H9 (cell line): ENCODE results near the gene RPL12. TPM values are rescaled to one million over a fixed set of nuclear protein-coding genes. Genes with fewer than 3 reads are reported as not detected.

ENCODE experiments used
- DNase-seq: peaks from one replicate; pipeline ENCODE4 v3.0.0-alpha.2; 2017
- H2AFZ ChIP-seq: one replicate; pipeline ENCODE4 v1.6.1; 2013; ENCODE audit warnings: mild to moderate bottlenecking, low read length, control low read depth, moderate library complexity
- H2AK5ac ChIP-seq: 2 replicates; pipeline ENCODE4 v1.6.1; 2013; ENCODE audit warnings: low read length, control low read depth, mixed read lengths; ENCODE audit not compliant: insufficient read length
- H2BK120ac ChIP-seq: one replicate; pipeline ENCODE4 v1.6.1; 2013; ENCODE audit warnings: low read depth, mild to moderate bottlenecking, low read length, control low read depth, inconsistent platforms; ENCODE audit not compliant: poor library complexity, severe bottlenecking
- H2BK12ac ChIP-seq: 2 replicates; pipeline ENCODE4 v1.6.1; 2013; ENCODE audit warnings: low read length, control low read depth, mixed read lengths, low read depth; ENCODE audit not compliant: insufficient read length
- H2BK15ac ChIP-seq: 2 replicates; pipeline ENCODE4 v1.6.1; 2013; ENCODE audit warnings: low read depth, low read length, control low read depth
- H2BK20ac ChIP-seq: one replicate; pipeline ENCODE4 v1.6.1; 2013; ENCODE audit warnings: low read depth, mild to moderate bottlenecking, low read length, control low read depth, inconsistent platforms; ENCODE audit not compliant: poor library complexity, severe bottlenecking
- H2BK5ac ChIP-seq: 2 replicates; pipeline ENCODE4 v1.6.1; 2013; ENCODE audit warnings: low read length, control low read depth, mixed read lengths; ENCODE audit not compliant: insufficient read length
- H3K14ac ChIP-seq: 2 replicates; pipeline ENCODE4 v1.6.1; 2013; ENCODE audit warnings: low read length, control low read depth; ENCODE audit not compliant: insufficient read depth
- H3K18ac ChIP-seq: 2 replicates; pipeline ENCODE4 v1.6.1; 2013; ENCODE audit warnings: low read depth, mild to moderate bottlenecking, mixed read lengths, low read length, control low read depth; ENCODE audit not compliant: insufficient read length
- H3K23ac ChIP-seq: 2 replicates; pipeline ENCODE4 v1.6.1; 2013; ENCODE audit warnings: low read length, control low read depth, mixed read lengths, low read depth; ENCODE audit not compliant: insufficient read length
- H3K23me2 ChIP-seq: 2 replicates; pipeline ENCODE4 v1.6.1; 2013; ENCODE audit warnings: low read depth, mild to moderate bottlenecking, mixed read lengths, low read length, control low read depth; ENCODE audit not compliant: insufficient read length, poor library complexity, severe bottlenecking
- H3K27ac ChIP-seq: 2 replicates; pipeline ENCODE4 v1.5.1; 2013; ENCODE audit warnings: low read length, control low read depth, mixed read lengths, low read depth; ENCODE audit not compliant: insufficient read length
- H3K27me3 ChIP-seq: 2 replicates; pipeline ENCODE4 v1.6.1; 2013; ENCODE audit warnings: low read length, control low read depth, inconsistent platforms; ENCODE audit not compliant: insufficient read depth
- H3K4ac ChIP-seq: 2 replicates; pipeline ENCODE4 v1.6.1; 2013; ENCODE audit warnings: low read depth, mild to moderate bottlenecking, control low read depth, inconsistent platforms, low read length, moderate library complexity
- H3K4me1 ChIP-seq: 2 replicates; pipeline ENCODE4 v1.6.1; 2013; ENCODE audit warnings: low read length, control low read depth, inconsistent platforms; ENCODE audit not compliant: insufficient read depth
- H3K4me2 ChIP-seq: 2 replicates; pipeline ENCODE4 v1.6.1; 2013; ENCODE audit warnings: low read length, control low read depth, mixed read lengths; ENCODE audit not compliant: insufficient read length, insufficient read depth
- H3K56ac ChIP-seq: 2 replicates; pipeline ENCODE4 v1.6.1; 2013; ENCODE audit warnings: low read depth, mild to moderate bottlenecking, mixed read lengths, low read length, control low read depth; ENCODE audit not compliant: insufficient read length
- H3K79me1 ChIP-seq: 2 replicates; pipeline ENCODE4 v1.6.1; 2013; ENCODE audit warnings: low read depth, mild to moderate bottlenecking, moderate library complexity, low read length, control low read depth, inconsistent platforms; ENCODE audit not compliant: insufficient read depth, poor library complexity, severe bottlenecking
- H3K79me2 ChIP-seq: 2 replicates; pipeline ENCODE4 v1.6.1; 2013; ENCODE audit warnings: low read length, control low read depth, inconsistent platforms; ENCODE audit not compliant: insufficient read depth
- H3K9ac ChIP-seq: 2 replicates; pipeline ENCODE4 v1.6.1; 2013; ENCODE audit warnings: low read length, control low read depth, mixed read lengths; ENCODE audit not compliant: insufficient read length; ENCODE audit errors: extremely low read depth
- H3K9me3 ChIP-seq: one replicate; pipeline ENCODE4 v1.6.1; 2013; ENCODE audit warnings: low read depth, low read length, inconsistent platforms; ENCODE audit not compliant: control insufficient read depth
- H3T11ph ChIP-seq: one replicate; pipeline ENCODE4 v1.6.1; 2013; ENCODE audit warnings: mild to moderate bottlenecking, low read length, control low read depth, inconsistent platforms
- H4K20me1 ChIP-seq: one replicate; pipeline ENCODE4 v1.6.1; 2013; ENCODE audit not compliant: control insufficient read depth, insufficient read length, insufficient read depth
- H4K5ac ChIP-seq: 2 replicates; pipeline ENCODE4 v1.6.1; 2013; ENCODE audit warnings: low read depth, mild to moderate bottlenecking, mixed read lengths, low read length, control low read depth; ENCODE audit not compliant: insufficient read length
- H4K8ac ChIP-seq: replicated peaks from 2 replicates; pipeline ENCODE4 v1.6.1; 2013; ENCODE audit warnings: low read length, control low read depth, mixed read lengths, low read depth; ENCODE audit not compliant: insufficient read length
- H4K91ac ChIP-seq: 2 replicates; pipeline ENCODE4 v1.6.1; 2013; ENCODE audit warnings: low read depth, mild to moderate bottlenecking, moderate library complexity, mixed read lengths, low read length, control low read depth; ENCODE audit not compliant: insufficient read length
- H3K27ac Mint-ChIP-seq, 3 experiments: 2 replicates in 2 of 3; 3 replicates in 1 of 3; pipeline ENCODE4 v1.8.0; 2020 to 2021; ENCODE audit warnings: mixed read lengths in 3 of 3, mild to moderate bottlenecking in 1 of 3, moderate library complexity in 1 of 3
- H3K27me3 Mint-ChIP-seq: 2 replicates; pipeline ENCODE4 v1.8.0; 2021; ENCODE audit warnings: low read depth, mild to moderate bottlenecking, moderate library complexity, mixed read lengths
- H3K36me3 Mint-ChIP-seq, 3 experiments: 2 replicates in 2 of 3; 3 replicates in 1 of 3; pipeline ENCODE4 v1.8.0; 2020 to 2021; ENCODE audit warnings: low read depth in 3 of 3, mixed read lengths in 3 of 3; ENCODE audit not compliant: insufficient read depth in 1 of 3
- H3K4me1 Mint-ChIP-seq, 2 experiments: 2 replicates each; pipeline ENCODE4 v1.8.0; 2020; ENCODE audit warnings: mixed read lengths in 2 of 2
- H3K4me3 Mint-ChIP-seq, 2 experiments: 2 replicates in 1 of 2; 3 replicates in 1 of 2; pipeline ENCODE4 v1.8.0; 2020 to 2021; ENCODE audit warnings: mild to moderate bottlenecking in 2 of 2, mixed read lengths in 2 of 2, moderate library complexity in 1 of 2
- H3K9me3 Mint-ChIP-seq, 2 experiments: 2 replicates in 1 of 2; 3 replicates in 1 of 2; pipeline ENCODE4 v1.8.0; 2020; ENCODE audit warnings: mild to moderate bottlenecking in 2 of 2, mixed read lengths in 2 of 2, moderate library complexity in 1 of 2
- CTCF ChIP-seq: fragments of 200-600 bp; sonication (generic); conservative IDR thresholded peaks from 3 replicates; pipeline ENCODE4 v1.8.0; 2021; ENCODE audit warnings: antibody characterized with exemption, mild to moderate bottlenecking
- WGBS: extraction: QIAGEN DNeasy Blood & Tissue Kit; methylation state at CpG from one replicate; pipeline ENCODE4 v1.1.7; 2013; ENCODE audit warnings: missing lambda C conversion rate, low lambda C conversion rate, mixed read lengths; ENCODE audit not compliant: insufficient read length; ENCODE audit errors: extremely low coverage; 5-methylcytosine and 5-hydroxymethylcytosine counted together
- total RNA-seq: library from RNA; stranded (reverse); gene quantifications from 2 replicates; pipeline ENCODE4 v1.2.1, GENCODE V29; 2021

RPL12 gene
- total RNA-seq, 1 experiment from 2014 or later = 1,710 TPM

GRCh38 chr9:127473501-127473900 lies 22.3 kb upstream of the RPL12 start:
- H3K36me3 Mint-ChIP-seq = peaks cover 2 to 27% (median 21%) of the 10 kb centered on the region in 3 experiments; a peak in 5 of 7 replicates
- no peak overlapping the region for H4K91ac ChIP-seq
- H3K27ac Mint-ChIP-seq = no peak overlapping the region
- no peak overlapping the region for H2BK12ac ChIP-seq
- H2BK20ac ChIP-seq = no peak overlapping the region
- H3K9ac ChIP-seq = no peak overlapping the region
- H3K23me2 ChIP-seq = no peaks in the 10 kb centered on the region
- H3K23ac ChIP-seq = no peak overlapping the region
- WGBS = no CpG with 5 or more reads among the region's 10 CpGs
- no peak overlapping the region for H4K5ac ChIP-seq
- no peak overlapping the region for H3K4me3 Mint-ChIP-seq
- no peaks in the 10 kb centered on the region for H3K9me3 Mint-ChIP-seq
- no peak overlapping the region for H4K8ac ChIP-seq
- TF ChIP-seq CTCF = no peak
- H3K79me2 ChIP-seq = no peaks in the 10 kb centered on the region
- H3K4me1 ChIP-seq = no peaks in the 10 kb centered on the region
- no peaks in the 10 kb centered on the region for H3K79me1 ChIP-seq
- H3T11ph ChIP-seq = no peak overlapping the region
- no peak for DNase-seq
- no peak overlapping the region for H2AK5ac ChIP-seq
- no peaks in the 10 kb centered on the region for H3K27me3 ChIP-seq
- no peak overlapping the region for H2BK5ac ChIP-seq
- H2BK120ac ChIP-seq = no peak overlapping the region
- no peaks in the 10 kb centered on the region for H4K20me1 ChIP-seq
- no peak overlapping the region for H3K27ac ChIP-seq
- no peak overlapping the region for H3K4ac ChIP-seq
- H3K4me2 ChIP-seq = no peak overlapping the region
- no peak overlapping the region for H3K14ac ChIP-seq
- no peaks in the 10 kb centered on the region for H3K27me3 Mint-ChIP-seq
- no peak overlapping the region for H2AFZ ChIP-seq
- no peak overlapping the region for H2BK15ac ChIP-seq
- no peak overlapping the region for H3K18ac ChIP-seq
- H3K9me3 ChIP-seq = no peaks in the 10 kb centered on the region
- H3K56ac ChIP-seq = no peak overlapping the region
- H3K4me1 Mint-ChIP-seq = peaks cover 7 to 9% of the 10 kb centered on the region in 2 experiments; a peak in 3 of 4 replicates
